Parathyroid adenoma (tissue), 2 donors: Measurements from ENCODE around the gene HPCAL4.

ENCODE experiments used
- H2AFZ ChIP-seq: fragments of 300-600 bp; sonication (generic); one replicate; pipeline ENCODE4 v1.7.0; 2017; ENCODE audit warnings: antibody characterized with exemption, mild to moderate bottlenecking
- H3K27ac ChIP-seq: fragments of 300-600 bp; sonication (generic); one replicate; pipeline ENCODE4 v1.7.0; 2017
- H3K27me3 ChIP-seq: fragments of 300-600 bp; sonication (generic); one replicate; pipeline ENCODE4 v1.7.0; 2017; ENCODE audit warnings: low read length; ENCODE audit not compliant: control insufficient read depth, insufficient read depth
- H3K36me3 ChIP-seq: fragments of 300-600 bp; sonication (generic); one replicate; pipeline ENCODE4 v1.7.0; 2017; ENCODE audit warnings: low read length; ENCODE audit not compliant: control insufficient read depth, insufficient read depth
- H3K4me1 ChIP-seq: fragments of 300-600 bp; sonication (generic); one replicate; pipeline ENCODE4 v1.7.0; 2017; ENCODE audit warnings: control low read depth
- H3K4me2 ChIP-seq: fragments of 300-600 bp; sonication (generic); one replicate; pipeline ENCODE4 v1.7.0; 2017; ENCODE audit warnings: low read length
- H3K4me3 ChIP-seq: fragments of 300-600 bp; sonication (generic); one replicate; pipeline ENCODE4 v1.7.0; 2017; ENCODE audit warnings: low read depth, low read length
- H3K79me2 ChIP-seq: fragments of 300-600 bp; sonication (generic); one replicate; pipeline ENCODE4 v1.7.0; 2017; ENCODE audit warnings: control low read depth
- H3K9ac ChIP-seq: fragments of 300-600 bp; sonication (generic); one replicate; pipeline ENCODE4 v1.7.0; 2017; ENCODE audit warnings: mild to moderate bottlenecking
- H3K9me3 ChIP-seq: fragments of 300-600 bp; sonication (generic); one replicate; pipeline ENCODE4 v1.7.0; 2017; ENCODE audit warnings: low read length; ENCODE audit not compliant: control insufficient read depth
- CTCF ChIP-seq: fragments of 300-600 bp; sonication (generic); IDR thresholded peaks from one replicate; pipeline ENCODE4 v1.7.0; 2017; ENCODE audit warnings: antibody characterized with exemption, mild to moderate bottlenecking
- donor health status: primary hyperparathyroidism.

Gene HPCAL4

GRCh38 chr1:39655578-39656268 is 35.5 kb downstream of the HPCAL4 start:
- Histone ChIP-seq H3K4me1 (no peaks in the 10 kb centered on the region), H2AFZ (no peak overlapping the region), H3K4me3 (no peak overlapping the region), H3K36me3 (no peaks in the 10 kb centered on the region), H3K9me3 (no peaks in the 10 kb centered on the region), H3K4me2 (no peak overlapping the region), H3K79me2 (no peaks in the 10 kb centered on the region), H3K9ac (no peak overlapping the region), H3K27me3 (no peaks in the 10 kb centered on the region), H3K27ac (no peak overlapping the region)
- TF ChIP-seq CTCF, result no peak

- TF ChIP-seq CTCF, result no peak
- H3K27me3 ChIP-seq, result no peaks in the 10 kb centered on the region
- no peak overlapping the region for H3K4me2 ChIP-seq
- no peaks in the 10 kb centered on the region for H3K4me1 ChIP-seq
- H3K9me3 ChIP-seq, result no peaks in the 10 kb centered on the region
- no peak overlapping the region for H3K4me3 ChIP-seq
- H3K79me2 ChIP-seq, result no peaks in the 10 kb centered on the region
- H2AFZ ChIP-seq, result no peak overlapping the region
- H3K9ac ChIP-seq, result no peak overlapping the region
- H3K27ac ChIP-seq, result no peak overlapping the region
- H3K36me3 ChIP-seq, result no peaks in the 10 kb centered on the region
These were observed 36.9 kb downstream of the HPCAL4 start for GRCh38 chr1:39654291-39654690.

- peak; percentile 79 for TF ChIP-seq CTCF
- no peaks in the 10 kb centered on the region for H3K27me3 ChIP-seq
- H3K4me2 ChIP-seq, result no peak overlapping the region
- H2AFZ ChIP-seq, result no peak overlapping the region
- H3K27ac ChIP-seq, result no peak overlapping the region
- H3K4me1 ChIP-seq, result no peaks in the 10 kb centered on the region
- no peak overlapping the region for H3K4me3 ChIP-seq
- H3K9ac ChIP-seq, result no peak overlapping the region
- H3K79me2 ChIP-seq, result no peaks in the 10 kb centered on the region
- H3K9me3 ChIP-seq, result no peaks in the 10 kb centered on the region
- H3K36me3 ChIP-seq, result no peaks in the 10 kb centered on the region
These were observed 37.6 kb downstream of the HPCAL4 start for GRCh38 chr1:39653546-39654031.

- H3K9me3 ChIP-seq, result no peaks in the 10 kb centered on the region
- H3K27me3 ChIP-seq, result no peaks in the 10 kb centered on the region
- H3K4me2 ChIP-seq, result no peak overlapping the region
- no peaks in the 10 kb centered on the region for H3K79me2 ChIP-seq
- no peak overlapping the region for H2AFZ ChIP-seq
- H3K27ac ChIP-seq, result no peak overlapping the region
- no peaks in the 10 kb centered on the region for H3K36me3 ChIP-seq
- no peak overlapping the region for H3K4me3 ChIP-seq
- TF ChIP-seq CTCF, result no peak
- H3K4me1 ChIP-seq, result no peaks in the 10 kb centered on the region
- H3K9ac ChIP-seq, result no peak overlapping the region
These were observed 38.7 kb downstream of the HPCAL4 start for GRCh38 chr1:39652554-39652953.

GRCh38 chr1:39652105-39652504 is 39.1 kb downstream of the HPCAL4 start:
- Histone ChIP-seq H3K27me3 (no peaks in the 10 kb centered on the region), H3K9ac (no peak overlapping the region), H3K4me2 (no peak overlapping the region), H3K4me3 (no peak overlapping the region), H2AFZ (no peak overlapping the region), H3K36me3 (no peaks in the 10 kb centered on the region), H3K4me1 (no peaks in the 10 kb centered on the region), H3K79me2 (no peaks in the 10 kb centered on the region), H3K27ac (no peak overlapping the region), H3K9me3 (no peaks in the 10 kb centered on the region)
- TF ChIP-seq CTCF, result no peak
